Posterior vena cava (tissue), 2 donors: ENCODE measurements around the gene SLC35G6. TPM values are rescaled to one million over a fixed set of nuclear protein-coding genes. Genes with fewer than 3 reads are reported as not detected.
"Not testable (repeated sequence)": the region's sequence is repeated elsewhere in the genome, so short reads cannot be mapped to it uniquely, and the experiment has no call there.

Source experiments
- DNase-seq: peaks from one replicate; pipeline ENCODE4 v3.0.0-alpha.2; 2020; ENCODE audit warnings: low spot score
- intact Hi-C, 2 donors: fragments of 100-400 bp; cut with DNase I; formaldehyde crosslinking; loops; one replicate each; pipeline versions ENCODE4 v1.14.1 to v1.14.2; 2022 to 2023
- total RNA-seq, 2 donors: library from RNA; stranded (reverse); fragmentation: NEBNext Ultra II Directional; extraction: Animal tissue kit (Norgen Biotek cat#: 25700); gene quantifications; one replicate each; pipeline ENCODE4 v1.2.1, GENCODE V29; 2021
- donor health status: DM: yes; HTN: yes; CAD: no.
- donor health status: DM: yes; HTN: yes; CAD: no.

Gene SLC35G6
- total RNA-seq, 2 donors from 2014 or later = not detected

- DNase-seq = peak; percentile 91
- intact Hi-C loops = loop anchor here in 1 of 2 donors (5.0 to 10.0 kb wide), 2 partner anchors 32 to 70 kb away; partner anchors contain the start of gene ZBTB4
Observed at GRCh38 chr17:7444682-7445618, 36.3 kb upstream of the SLC35G6 start, which contains the start of gene CHRNB1. Gene CHRNB1 (plus strand): TSS chr17:7445061. CDS start chr17:7445128, 67 bp downstream.

DNA sequence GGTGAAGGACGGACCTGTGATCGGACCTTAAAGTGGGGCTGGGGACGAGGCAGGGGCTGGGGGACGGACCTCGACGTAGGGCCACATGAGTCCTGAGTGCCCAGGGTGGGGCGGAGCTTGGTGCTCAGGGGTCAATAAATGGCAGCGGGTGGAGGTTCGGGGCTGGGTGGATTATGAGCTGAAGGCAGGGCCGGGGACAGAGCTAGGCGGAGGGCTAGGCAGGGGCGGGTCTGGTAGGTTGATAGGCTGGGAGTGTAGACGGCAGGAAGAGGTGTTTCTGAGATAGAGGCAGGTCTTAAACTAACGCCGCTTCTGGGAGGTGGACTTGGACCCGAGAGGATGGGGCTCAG is 35.7 kb upstream of the SLC35G6 start:
- no peak for DNase-seq
- intact Hi-C loops = loop anchor here in 1 of 2 donors (10.0 kb wide), 1 partner anchor 69 kb away; no protein-coding TSS in a partner anchor

- DNase-seq = no peak
- intact Hi-C loops = loop anchor here in 1 of 2 donors (10.0 kb wide), 1 partner anchor 66 kb away; no protein-coding TSS in a partner anchor
Observed at GRCh38 chr17:7448461-7448860, 32.8 kb upstream of the SLC35G6 start.

DNA sequence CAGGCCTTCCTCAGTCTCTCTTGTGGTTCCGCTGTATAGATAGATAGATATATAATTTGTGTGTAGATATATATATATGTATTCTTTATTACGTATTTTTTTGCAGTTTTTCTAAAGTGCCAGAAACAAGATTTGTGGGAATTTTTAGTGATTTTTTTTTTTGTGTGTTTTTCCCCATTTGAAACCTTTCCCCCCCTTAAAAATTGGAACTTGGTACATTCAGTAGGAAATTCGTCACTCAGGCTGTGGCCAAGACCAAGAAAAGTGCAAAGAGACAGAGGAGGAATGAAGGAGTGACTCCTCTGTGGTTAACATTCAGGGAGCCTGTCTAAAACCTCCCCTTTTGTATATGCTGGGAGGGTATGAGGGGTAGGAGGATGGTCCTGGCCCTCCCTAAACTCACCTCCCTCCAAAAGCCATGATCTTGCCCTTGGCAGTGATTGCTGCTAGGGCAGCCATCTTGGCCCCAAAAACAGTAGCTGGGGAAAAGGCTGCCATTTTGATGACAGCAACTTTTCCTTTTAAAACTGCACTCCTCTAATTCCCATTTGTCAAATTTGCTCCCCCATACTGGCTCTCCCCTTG is 21.2 kb upstream of the SLC35G6 start:
- intact Hi-C loops = no loop called here
- no peak for DNase-seq

DNA sequence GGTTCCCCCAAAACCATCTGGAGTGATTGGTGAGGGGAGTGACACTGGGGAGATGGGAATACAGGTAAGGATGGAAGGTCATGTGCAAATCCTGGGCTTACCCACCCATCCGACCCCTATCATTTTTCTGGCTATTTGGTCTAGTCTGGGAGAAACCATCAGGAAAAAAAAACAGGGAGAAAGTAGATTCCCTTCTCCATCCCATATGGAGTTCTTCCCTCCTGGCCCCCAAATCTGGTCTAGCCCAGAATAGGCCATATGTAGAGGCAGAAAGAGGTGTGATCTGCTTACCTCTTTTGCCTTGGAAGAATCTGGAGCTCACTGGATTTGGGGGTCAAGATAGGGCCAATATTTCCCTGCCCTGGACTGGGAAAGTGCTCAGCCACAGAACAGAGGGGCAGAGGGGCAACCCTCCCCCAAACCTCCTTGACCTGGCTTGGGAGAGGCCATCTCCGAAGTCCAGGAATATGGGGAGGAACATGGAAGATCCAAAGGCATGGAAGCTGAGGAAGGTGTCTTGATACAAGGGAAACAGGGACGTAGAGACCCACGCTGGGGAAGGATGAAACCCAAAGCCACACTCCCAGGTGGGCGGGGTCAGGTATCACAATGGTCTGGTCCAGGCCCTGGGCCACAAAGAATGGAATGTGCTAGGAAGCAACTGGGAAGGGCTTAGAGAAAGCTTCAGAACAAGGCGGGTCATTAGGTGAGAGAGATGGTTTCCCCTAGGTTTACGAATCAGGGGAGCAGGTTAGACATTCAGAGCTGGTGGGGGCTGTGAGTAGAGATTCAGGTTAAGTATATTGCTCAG is 20.2 kb upstream of the SLC35G6 start:
- no peak for DNase-seq
- intact Hi-C loops = no loop called here

GRCh38 chr17:7462474-7463371 is 18.5 kb upstream of the SLC35G6 start:
- DNase-seq = no peak
- intact Hi-C loops = no loop called here

GRCh38 chr17:7463372-7463846 is 17.8 kb upstream of the SLC35G6 start:
- intact Hi-C loops = no loop called here
- DNase-seq = no peak

DNA sequence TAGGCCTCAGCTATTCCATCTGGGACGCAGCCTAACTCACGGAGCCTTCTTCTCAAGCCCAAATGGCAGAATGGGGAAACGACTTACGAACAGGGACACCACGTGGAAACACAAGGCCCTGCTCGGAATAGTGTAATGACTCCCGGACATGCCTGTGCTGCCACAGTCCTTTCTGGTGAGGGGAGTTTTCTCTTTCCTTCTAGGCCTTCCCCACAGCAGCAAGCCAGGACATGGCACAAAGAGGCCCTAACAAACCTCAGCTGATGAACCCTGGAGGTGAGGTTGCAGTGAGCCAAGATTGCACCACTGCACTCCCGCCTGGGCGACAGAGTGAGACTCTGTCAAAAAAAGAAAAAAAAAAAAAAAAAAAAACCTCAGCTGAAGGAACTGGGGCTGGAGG is 17.2 kb upstream of the SLC35G6 start:
- no peak for DNase-seq
- intact Hi-C loops = no loop called here

DNA sequence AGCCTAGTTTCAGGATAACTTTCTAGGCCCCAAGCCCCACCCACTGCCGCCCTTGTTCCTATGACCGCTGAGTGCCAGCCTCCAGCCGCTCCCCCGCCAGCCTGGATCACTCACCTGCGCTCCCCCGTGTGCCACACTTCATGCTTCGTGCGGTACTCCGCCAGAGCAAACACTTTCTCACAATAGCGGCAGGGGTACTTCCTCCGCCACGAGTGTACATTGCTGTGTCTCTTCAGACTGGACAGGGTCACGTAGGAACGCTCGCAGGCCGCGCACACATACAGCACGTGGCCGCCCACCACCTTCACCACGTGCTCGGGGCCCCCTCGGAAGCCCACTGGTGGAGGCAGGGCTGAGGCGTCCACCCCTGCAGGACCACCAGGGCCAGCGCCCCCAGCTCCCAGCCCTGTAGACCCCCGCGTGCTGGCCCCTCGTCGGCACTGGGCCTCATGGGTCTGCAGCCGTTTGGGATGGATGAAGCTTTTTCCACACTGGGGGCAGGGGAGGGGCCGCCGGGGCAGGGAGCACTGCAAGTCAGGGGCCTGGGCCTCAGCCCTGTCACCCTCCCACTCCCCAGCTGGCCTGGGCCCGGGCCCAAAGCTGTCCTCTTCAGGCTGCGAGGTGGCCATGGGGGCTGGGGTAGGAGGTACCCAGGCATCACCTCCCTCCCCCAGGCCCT is 15.5 kb upstream of the SLC35G6 start:
- intact Hi-C loops = no loop called here
- DNase-seq = no peak

DNA sequence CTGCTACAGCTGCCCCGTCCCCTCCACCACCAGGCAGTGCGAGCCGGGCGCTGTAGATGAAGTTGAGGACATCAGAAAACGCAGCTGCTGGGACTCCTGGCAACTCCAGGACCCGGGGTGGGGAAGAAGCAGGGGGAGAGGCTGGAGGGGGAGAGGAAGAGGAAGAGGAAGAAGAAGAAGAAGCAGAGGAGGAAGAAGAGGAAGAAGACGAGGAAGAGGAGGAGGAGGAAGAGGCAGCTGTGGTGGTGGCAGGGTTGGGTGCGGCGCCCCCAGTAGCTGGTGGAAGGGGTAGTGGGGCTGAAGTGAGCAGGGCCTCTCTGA is 15.0 kb upstream of the SLC35G6 start:
- no peak for DNase-seq
- intact Hi-C loops = no loop called here

DNA sequence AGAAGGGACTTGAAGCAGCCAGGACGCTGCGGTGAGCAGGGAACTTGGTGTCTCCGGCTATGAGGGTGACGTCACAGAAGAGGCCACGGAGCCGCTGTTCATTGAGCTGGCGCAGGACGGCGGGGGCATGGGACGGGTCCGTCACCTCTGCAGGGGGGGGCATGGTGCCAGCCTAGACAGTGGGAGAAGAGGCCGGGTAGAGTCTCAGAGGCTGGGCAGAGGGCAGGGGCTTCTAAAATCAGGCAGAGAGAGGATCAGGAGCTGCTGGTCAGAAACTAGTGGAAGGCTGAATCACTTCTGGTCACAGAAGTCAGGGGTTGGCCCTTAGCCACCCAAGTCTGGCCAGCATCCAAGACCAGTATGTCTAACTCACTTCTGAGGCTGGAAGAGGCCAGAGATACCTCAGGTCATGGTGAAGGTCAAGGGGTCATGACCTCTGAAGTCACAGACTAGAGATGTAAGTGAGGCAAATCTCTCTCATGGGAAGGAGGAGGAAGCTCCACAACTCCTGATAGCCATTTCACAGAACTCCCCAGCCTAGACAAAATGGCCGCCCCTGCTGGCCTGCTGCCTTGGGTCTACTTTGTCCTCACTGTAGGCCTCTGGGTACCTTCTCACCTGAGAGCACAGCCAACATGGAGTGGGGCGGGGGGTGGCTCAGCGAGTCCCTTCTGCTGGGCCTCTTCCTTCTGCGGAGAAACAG is 14.5 kb upstream of the SLC35G6 start:
- DNase-seq = peak; percentile 95
- intact Hi-C loops = no loop called here

DNA sequence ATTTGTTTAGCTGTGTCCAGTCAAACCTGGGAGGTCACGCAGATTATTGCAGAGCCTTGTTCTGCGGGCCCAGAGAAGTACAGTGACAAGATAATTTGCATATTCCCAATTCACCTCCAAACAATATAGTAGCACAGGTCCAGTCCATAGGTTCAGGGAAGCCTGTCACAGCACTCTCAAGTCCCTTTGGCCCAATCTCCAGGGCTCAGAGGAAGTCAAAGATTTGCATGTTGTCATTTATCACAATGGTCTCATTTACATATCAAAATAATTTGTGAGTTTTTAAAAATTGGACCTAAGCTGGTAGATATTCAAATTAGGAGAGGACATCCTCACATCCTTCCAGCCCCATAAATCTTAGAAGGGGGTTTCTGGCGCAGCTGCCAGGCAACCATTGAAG is 13.7 kb upstream of the SLC35G6 start:
- intact Hi-C loops = no loop called here
- no peak for DNase-seq

GRCh38 chr17:7468290-7468689 is 13.0 kb upstream of the SLC35G6 start:
- intact Hi-C loops = no loop called here
- DNase-seq = no peak

- intact Hi-C loops = no loop called here
Observed at GRCh38 chr17:7468804-7469389, 12.3 kb upstream of the SLC35G6 start.

GRCh38 chr17:7469843-7470242 is 11.4 kb upstream of the SLC35G6 start:
- DNase-seq, intact Hi-C loops: not testable (repeated sequence)

More at GRCh38 chr17:7468804-7469389, 12.3 kb upstream of the SLC35G6 start:
- no peak for DNase-seq

- DNase-seq, intact Hi-C loops: not testable (repeated sequence)
Observed at GRCh38 chr17:7470457-7470973, 10.7 kb upstream of the SLC35G6 start.

GRCh38 chr17:7471729-7472128 is 9.5 kb upstream of the SLC35G6 start:
- no peak for DNase-seq
- intact Hi-C loops = no loop called here
